Activated naive CD8-positive, alpha-beta T cell treated with anti-CD3 and anti-CD28 coated beads, Interleukin-2, amount 50 U/mL, for 24 hours (primary cell): ENCODE measurements around the gene PRM3.

Experiments used
- ATAC-seq: fragments of 150-1000 bp; cut with Tn5 transposase; one replicate; pipeline ENCODE4 v1.10.0; 2021
- DNase-seq: peaks from one replicate; pipeline ENCODE4 v3.0.0; 2021
- H3K27ac Mint-ChIP-seq: one replicate; pipeline ENCODE4 v1.8.0; 2021; ENCODE audit warnings: mild to moderate bottlenecking, mixed read lengths
- H3K27me3 Mint-ChIP-seq: one replicate; pipeline ENCODE4 v1.8.0; 2021; ENCODE audit warnings: mixed read lengths
- H3K36me3 Mint-ChIP-seq: one replicate; pipeline ENCODE4 v1.8.0; 2021; ENCODE audit warnings: low read depth, mixed read lengths
- H3K4me1 Mint-ChIP-seq: one replicate; pipeline ENCODE4 v1.8.0; 2021; ENCODE audit warnings: mixed read lengths
- H3K4me3 Mint-ChIP-seq: one replicate; pipeline ENCODE4 v1.8.0; 2021; ENCODE audit warnings: mild to moderate bottlenecking, moderate library complexity, mixed read lengths
- H3K9me3 Mint-ChIP-seq: one replicate; pipeline ENCODE4 v1.8.0; 2021; ENCODE audit warnings: mixed read lengths

Gene PRM3

GRCh38 chr16:11262915-11263314, 10.5 kb downstream of the PRM3 start:
- Mint-ChIP-seq H3K27me3 (peaks cover 4% of the 10 kb centered on the region), H3K36me3 (no peaks in the 10 kb centered on the region), H3K27ac (peak overlapping the region; percentile 40), H3K4me1 (peaks cover 41% of the 10 kb centered on the region), H3K4me3 (no peak overlapping the region), H3K9me3 (no peaks in the 10 kb centered on the region)
- no peak for DNase-seq
- no peak for ATAC-seq

GRCh38 chr16:11260596-11260966, 12.8 kb downstream of the PRM3 start:
- no peak for ATAC-seq
- Mint-ChIP-seq H3K9me3 (no peaks in the 10 kb centered on the region), H3K36me3 (no peaks in the 10 kb centered on the region), H3K27ac (no peak overlapping the region), H3K27me3 (peaks cover 4% of the 10 kb centered on the region), H3K4me1 (peaks cover 55% of the 10 kb centered on the region), H3K4me3 (no peak overlapping the region)
- no peak for DNase-seq

- ATAC-seq (no peak), DNase-seq (no peak)
- no peak overlapping the region for H3K27ac Mint-ChIP-seq
- peaks cover 1% of the 10 kb centered on the region for H3K36me3 Mint-ChIP-seq
- H3K27me3 Mint-ChIP-seq: peaks cover 4% of the 10 kb centered on the region
- H3K4me3 Mint-ChIP-seq: no peak overlapping the region
- no peaks in the 10 kb centered on the region for H3K9me3 Mint-ChIP-seq
- H3K4me1 Mint-ChIP-seq: peaks cover 55% of the 10 kb centered on the region
Observed at GRCh38 chr16:11259655-11260595, 13.5 kb downstream of the PRM3 start.

GRCh38 chr16:11258553-11259492, 14.6 kb downstream of the PRM3 start:
- peaks cover 46% of the 10 kb centered on the region for H3K4me1 Mint-ChIP-seq
- peaks cover 9% of the 10 kb centered on the region for H3K36me3 Mint-ChIP-seq
- DNase-seq (no peak), ATAC-seq (peak; percentile 5)
- H3K4me3 Mint-ChIP-seq: peak overlapping the region; percentile 52
- H3K27ac Mint-ChIP-seq: peak overlapping the region; percentile 79
- no peaks in the 10 kb centered on the region for H3K9me3 Mint-ChIP-seq
- H3K27me3 Mint-ChIP-seq: peaks cover 4% of the 10 kb centered on the region

GRCh38 chr16:11257131-11257938, 16.1 kb downstream of the PRM3 start:
- peak overlapping the region; percentile 96 for H3K4me3 Mint-ChIP-seq
- ATAC-seq: peak; percentile 12
- H3K36me3 Mint-ChIP-seq: peaks cover 24% of the 10 kb centered on the region
- peak; percentile 72 for DNase-seq
- peak overlapping the region; percentile 90 for H3K27ac Mint-ChIP-seq
- peaks cover 3% of the 10 kb centered on the region for H3K27me3 Mint-ChIP-seq
- H3K9me3 Mint-ChIP-seq: no peaks in the 10 kb centered on the region
- peaks cover 45% of the 10 kb centered on the region for H3K4me1 Mint-ChIP-seq

- ATAC-seq: no peak
- peaks cover 50% of the 10 kb centered on the region for H3K4me1 Mint-ChIP-seq
Observed at GRCh38 chr16:11256661-11257130, 16.7 kb downstream of the PRM3 start.

GRCh38 chr16:11255737-11256660, 17.4 kb downstream of the PRM3 start, which contains the start of gene SOCS1:
SOCS1 (minus strand) TSS chr16:11256204; CDS start chr16:11255478, 726 bp downstream.
- peaks cover 55% of the 10 kb centered on the region for H3K4me1 Mint-ChIP-seq
- DNase-seq (peak; percentile 92), ATAC-seq (peak; percentile 38)
- peak within 1 kb of the TSS; percentile 97 for H3K27ac Mint-ChIP-seq
- H3K9me3 Mint-ChIP-seq: no peaks in the 10 kb centered on the region
- H3K27me3 Mint-ChIP-seq: peaks cover 5% of the 10 kb centered on the region
- H3K36me3 Mint-ChIP-seq: peaks cover 31% of the 10 kb centered on the region
- H3K4me3 Mint-ChIP-seq: peak within 1 kb of the TSS; percentile 96

More at GRCh38 chr16:11256661-11257130, 16.7 kb downstream of the PRM3 start:
- DNase-seq: peak; percentile 61
- peaks cover 5% of the 10 kb centered on the region for H3K27me3 Mint-ChIP-seq
- H3K27ac Mint-ChIP-seq: peak overlapping the region; percentile 90
- H3K36me3 Mint-ChIP-seq: peaks cover 31% of the 10 kb centered on the region
- no peaks in the 10 kb centered on the region for H3K9me3 Mint-ChIP-seq
- peak overlapping the region; percentile 96 for H3K4me3 Mint-ChIP-seq

GRCh38 chr16:11254913-11255736, 18.3 kb downstream of the PRM3 start:
- Mint-ChIP-seq H3K27me3 (peaks cover 2% of the 10 kb centered on the region), H3K4me3 (peak overlapping the region; percentile 94), H3K36me3 (peaks cover 37% of the 10 kb centered on the region), H3K4me1 (peaks cover 61% of the 10 kb centered on the region), H3K27ac (peak overlapping the region; percentile 97), H3K9me3 (no peaks in the 10 kb centered on the region)
- ATAC-seq: no peak
- DNase-seq: peak; percentile 55

GRCh38 chr16:11253995-11254912, 19.2 kb downstream of the PRM3 start:
- DNase-seq (no peak), ATAC-seq (no peak)
- H3K9me3 Mint-ChIP-seq: no peaks in the 10 kb centered on the region
- H3K4me3 Mint-ChIP-seq: peak overlapping the region; percentile 94
- H3K27me3 Mint-ChIP-seq: peaks cover 2% of the 10 kb centered on the region
- H3K27ac Mint-ChIP-seq: peak overlapping the region; percentile 97
- H3K4me1 Mint-ChIP-seq: peaks cover 58% of the 10 kb centered on the region
- H3K36me3 Mint-ChIP-seq: peaks cover 37% of the 10 kb centered on the region

GRCh38 chr16:11253009-11253994, 20.1 kb downstream of the PRM3 start:
- H3K4me3 Mint-ChIP-seq: peak overlapping the region; percentile 94
- H3K36me3 Mint-ChIP-seq: peaks cover 42% of the 10 kb centered on the region
- H3K27ac Mint-ChIP-seq: peak overlapping the region; percentile 97
- H3K9me3 Mint-ChIP-seq: no peaks in the 10 kb centered on the region
- ATAC-seq: peak; percentile 21
- H3K27me3 Mint-ChIP-seq: peaks cover 2% of the 10 kb centered on the region
- H3K4me1 Mint-ChIP-seq: peaks cover 48% of the 10 kb centered on the region
- peak; percentile 68 for DNase-seq
